ENCODE measurements around the gene FAM228B. TPM values are rescaled to one million over a fixed set of nuclear protein-coding genes. Genes with fewer than 3 reads are reported as not detected.

FAM228B gene
- total RNA-seq, 1 experiment from 2014 or later: 6.4 TPM

DNA sequence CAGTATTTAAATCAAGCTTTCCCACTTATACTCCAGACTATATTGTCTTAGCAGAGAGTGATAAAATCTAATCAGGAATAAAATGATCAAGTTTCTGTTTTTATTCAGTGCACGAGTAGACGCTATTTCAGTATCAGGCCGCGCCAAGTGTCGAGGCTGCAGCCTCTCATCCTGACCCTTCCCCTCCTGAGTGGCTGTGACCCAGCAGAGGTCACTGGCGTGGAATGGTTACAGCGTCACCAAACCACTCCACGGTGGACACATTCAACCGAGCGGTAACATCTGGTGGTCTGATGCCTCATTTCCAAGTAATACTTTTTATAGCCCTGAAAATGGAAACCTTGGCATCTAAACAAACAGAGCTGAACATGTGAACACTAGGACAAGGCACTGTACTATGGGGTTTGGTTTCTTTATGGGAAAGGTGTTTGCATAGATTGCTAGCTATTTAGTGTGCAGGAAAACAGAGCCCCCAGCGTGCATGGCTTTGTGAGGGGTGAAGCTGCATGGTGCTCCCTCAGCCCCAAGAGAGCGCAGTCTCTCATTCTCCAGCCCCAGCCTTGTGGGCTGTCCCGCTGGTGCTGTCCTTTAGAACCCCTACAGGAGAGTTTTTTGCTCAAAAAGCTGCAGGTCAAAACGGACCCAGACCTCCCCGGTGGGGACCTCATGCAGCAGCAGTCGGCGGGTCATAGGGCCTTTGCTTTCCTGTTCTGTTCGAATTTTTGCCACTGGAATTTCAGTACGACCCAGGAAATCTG is 79.9 kb downstream of the FAM228B start:
- H3K9me2 ChIP-seq (replicated peaks; ENCODE audit: insufficient read depth, low read length): no peaks in the 10 kb centered on the region
- no peaks in the 10 kb centered on the region for H3K27me3 ChIP-seq (ENCODE audit: low read length)
- no peak overlapping the region for H3K4me3 ChIP-seq (ENCODE audit: low read length)
- no peak overlapping the region for H3K9ac ChIP-seq (ENCODE audit: low read length)
- no peaks in the 10 kb centered on the region for H4K20me1 ChIP-seq (ENCODE audit: insufficient read depth, low read depth, low read length)
- no peaks in the 10 kb centered on the region for H3K79me2 ChIP-seq (ENCODE audit: low read length)
- no peak for DNase-seq
- H3K27ac ChIP-seq (ENCODE audit: low read length): no peak overlapping the region
- no peak overlapping the region for H3K4me2 ChIP-seq (ENCODE audit: low read depth, low read length, poor library complexity, severe bottlenecking)
- no peak overlapping the region for H2AFZ ChIP-seq (ENCODE audit: low read length)
- peaks cover 22% of the 10 kb centered on the region for H3K36me3 ChIP-seq (ENCODE audit: insufficient read depth, low read length)
- no peaks in the 10 kb centered on the region for H3K9me3 ChIP-seq (ENCODE audit: low read length)
- H3K4me1 ChIP-seq (ENCODE audit: low read length): no peaks in the 10 kb centered on the region

- Histone ChIP-seq H3K27me3 (ENCODE audit: low read length) (no peaks in the 10 kb centered on the region), H3K9me3 (ENCODE audit: low read length) (no peaks in the 10 kb centered on the region), H3K9ac (ENCODE audit: low read length) (no peak overlapping the region), H3K9me2 (replicated peaks; ENCODE audit: insufficient read depth, low read length) (no peaks in the 10 kb centered on the region), H3K79me2 (ENCODE audit: low read length) (no peaks in the 10 kb centered on the region), H3K27ac (ENCODE audit: low read length) (no peak overlapping the region), H3K4me2 (ENCODE audit: low read depth, low read length, poor library complexity, severe bottlenecking) (no peak overlapping the region), H3K36me3 (ENCODE audit: insufficient read depth, low read length) (peaks cover 22% of the 10 kb centered on the region), H3K4me1 (ENCODE audit: low read length) (no peaks in the 10 kb centered on the region), H2AFZ (ENCODE audit: low read length) (no peak overlapping the region), H4K20me1 (ENCODE audit: insufficient read depth, low read depth, low read length) (no peaks in the 10 kb centered on the region), H3K4me3 (ENCODE audit: low read length) (no peak overlapping the region)
- no peak for DNase-seq
These were observed 80.5 kb downstream of the FAM228B start for GRCh38 chr2:24203787-24204150.

DNA sequence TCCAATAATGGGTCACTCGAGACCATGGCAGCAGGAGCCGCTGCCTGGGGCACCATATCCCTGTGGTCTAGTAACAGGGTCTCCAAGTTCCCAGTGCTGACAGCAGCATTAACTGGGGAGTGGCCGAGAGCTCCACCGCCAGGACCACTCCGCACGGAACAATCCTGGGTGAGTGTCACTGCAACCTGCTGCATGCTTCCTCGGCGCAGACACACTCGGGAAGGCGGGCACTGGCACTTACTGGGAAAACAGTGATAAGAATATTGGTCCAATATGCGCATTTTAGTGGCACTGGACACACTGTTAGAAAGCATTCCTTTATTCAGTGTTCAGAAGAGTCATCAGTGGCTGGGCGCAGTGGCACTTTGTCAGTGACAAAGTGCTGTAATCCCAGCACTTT is 81.2 kb downstream of the FAM228B start:
- Histone ChIP-seq H2AFZ (ENCODE audit: low read length) (no peak overlapping the region), H3K4me1 (ENCODE audit: low read length) (no peaks in the 10 kb centered on the region), H3K36me3 (ENCODE audit: insufficient read depth, low read length) (peaks cover 22% of the 10 kb centered on the region), H3K27ac (ENCODE audit: low read length) (no peak overlapping the region), H3K79me2 (ENCODE audit: low read length) (no peaks in the 10 kb centered on the region), H3K4me2 (ENCODE audit: low read depth, low read length, poor library complexity, severe bottlenecking) (no peak overlapping the region), H3K4me3 (ENCODE audit: low read length) (no peak overlapping the region), H3K9me3 (ENCODE audit: low read length) (no peaks in the 10 kb centered on the region), H3K9ac (ENCODE audit: low read length) (no peak overlapping the region), H3K9me2 (replicated peaks; ENCODE audit: insufficient read depth, low read length) (no peaks in the 10 kb centered on the region), H4K20me1 (ENCODE audit: insufficient read depth, low read depth, low read length) (no peaks in the 10 kb centered on the region), H3K27me3 (ENCODE audit: low read length) (no peaks in the 10 kb centered on the region)
- DNase-seq: no peak

GRCh38 chr2:24205131-24205530 is 81.9 kb downstream of the FAM228B start:
- Histone ChIP-seq H3K9me3 (ENCODE audit: low read length) (no peaks in the 10 kb centered on the region), H3K27ac (ENCODE audit: low read length) (no peak overlapping the region), H3K27me3 (ENCODE audit: low read length) (no peaks in the 10 kb centered on the region), H4K20me1 (ENCODE audit: insufficient read depth, low read depth, low read length) (no peaks in the 10 kb centered on the region), H3K79me2 (ENCODE audit: low read length) (no peaks in the 10 kb centered on the region), H3K4me3 (ENCODE audit: low read length) (no peak overlapping the region), H3K36me3 (ENCODE audit: insufficient read depth, low read length) (peaks cover 22% of the 10 kb centered on the region), H3K4me2 (ENCODE audit: low read depth, low read length, poor library complexity, severe bottlenecking) (no peak overlapping the region), H3K9ac (ENCODE audit: low read length) (no peak overlapping the region), H2AFZ (ENCODE audit: low read length) (no peak overlapping the region), H3K4me1 (ENCODE audit: low read length) (no peaks in the 10 kb centered on the region), H3K9me2 (replicated peaks; ENCODE audit: insufficient read depth, low read length) (no peaks in the 10 kb centered on the region)
- no peak for DNase-seq

GRCh38 chr2:24206242-24206641 is 83.0 kb downstream of the FAM228B start:
- H3K36me3 ChIP-seq (ENCODE audit: insufficient read depth, low read length): peaks cover 22% of the 10 kb centered on the region
- no peaks in the 10 kb centered on the region for H3K27me3 ChIP-seq (ENCODE audit: low read length)
- H3K9me2 ChIP-seq (replicated peaks; ENCODE audit: insufficient read depth, low read length): no peaks in the 10 kb centered on the region
- H2AFZ ChIP-seq (ENCODE audit: low read length): no peak overlapping the region
- no peaks in the 10 kb centered on the region for H3K4me1 ChIP-seq (ENCODE audit: low read length)
- no peaks in the 10 kb centered on the region for H3K9me3 ChIP-seq (ENCODE audit: low read length)
- H3K4me3 ChIP-seq (ENCODE audit: low read length): no peak overlapping the region
- H4K20me1 ChIP-seq (ENCODE audit: insufficient read depth, low read depth, low read length): no peaks in the 10 kb centered on the region
- no peaks in the 10 kb centered on the region for H3K79me2 ChIP-seq (ENCODE audit: low read length)
- H3K9ac ChIP-seq (ENCODE audit: low read length): no peak overlapping the region
- DNase-seq: no peak
- H3K27ac ChIP-seq (ENCODE audit: low read length): no peak overlapping the region
- no peak overlapping the region for H3K4me2 ChIP-seq (ENCODE audit: low read depth, low read length, poor library complexity, severe bottlenecking)

DNA sequence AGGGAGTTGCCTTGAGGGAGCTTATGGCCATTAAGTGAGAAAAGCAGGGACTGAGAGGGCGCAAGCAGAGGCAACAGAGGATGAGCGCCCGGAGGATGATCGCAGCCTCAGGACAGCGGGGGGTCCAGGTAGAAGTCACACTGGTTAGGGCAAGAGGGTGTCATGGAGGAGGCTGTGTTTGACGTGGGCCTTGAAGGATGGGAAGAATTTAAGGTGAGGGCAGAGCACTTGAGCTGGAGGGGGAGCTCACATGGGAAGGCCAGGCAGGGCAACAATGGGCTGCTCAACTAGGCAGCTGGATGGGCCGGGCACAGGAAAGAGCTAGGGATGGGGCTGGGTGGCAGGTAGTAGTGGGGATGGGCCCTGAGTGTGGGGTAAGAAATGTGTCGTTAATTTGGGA is 83.4 kb downstream of the FAM228B start:
- no peak overlapping the region for H3K9ac ChIP-seq (ENCODE audit: low read length)
- no peaks in the 10 kb centered on the region for H4K20me1 ChIP-seq (ENCODE audit: insufficient read depth, low read depth, low read length)
- H3K4me1 ChIP-seq (ENCODE audit: low read length): no peaks in the 10 kb centered on the region
- H2AFZ ChIP-seq (ENCODE audit: low read length): no peak overlapping the region
- no peak overlapping the region for H3K27ac ChIP-seq (ENCODE audit: low read length)
- no peak for DNase-seq
- no peaks in the 10 kb centered on the region for H3K27me3 ChIP-seq (ENCODE audit: low read length)
- H3K36me3 ChIP-seq (ENCODE audit: insufficient read depth, low read length): peaks cover 25% of the 10 kb centered on the region
- H3K9me3 ChIP-seq (ENCODE audit: low read length): no peaks in the 10 kb centered on the region
- no peaks in the 10 kb centered on the region for H3K79me2 ChIP-seq (ENCODE audit: low read length)
- H3K9me2 ChIP-seq (replicated peaks; ENCODE audit: insufficient read depth, low read length): no peaks in the 10 kb centered on the region
- H3K4me2 ChIP-seq (ENCODE audit: low read depth, low read length, poor library complexity, severe bottlenecking): no peak overlapping the region
- H3K4me3 ChIP-seq (ENCODE audit: low read length): no peak overlapping the region

GRCh38 chr2:24207359-24207758 is 84.1 kb downstream of the FAM228B start:
- no peaks in the 10 kb centered on the region for H3K9me2 ChIP-seq (replicated peaks; ENCODE audit: insufficient read depth, low read length)
- no peak overlapping the region for H3K9ac ChIP-seq (ENCODE audit: low read length)
- no peak overlapping the region for H2AFZ ChIP-seq (ENCODE audit: low read length)
- H3K27ac ChIP-seq (ENCODE audit: low read length): no peak overlapping the region
- no peaks in the 10 kb centered on the region for H3K9me3 ChIP-seq (ENCODE audit: low read length)
- H3K4me1 ChIP-seq (ENCODE audit: low read length): no peaks in the 10 kb centered on the region
- H3K79me2 ChIP-seq (ENCODE audit: low read length): no peaks in the 10 kb centered on the region
- H3K4me3 ChIP-seq (ENCODE audit: low read length): no peak overlapping the region
- no peaks in the 10 kb centered on the region for H3K27me3 ChIP-seq (ENCODE audit: low read length)
- H3K4me2 ChIP-seq (ENCODE audit: low read depth, low read length, poor library complexity, severe bottlenecking): no peak overlapping the region
- no peaks in the 10 kb centered on the region for H4K20me1 ChIP-seq (ENCODE audit: insufficient read depth, low read depth, low read length)
- DNase-seq: no peak
- H3K36me3 ChIP-seq (ENCODE audit: insufficient read depth, low read length): peaks cover 32% of the 10 kb centered on the region

GRCh38 chr2:24208490-24208889 is 85.2 kb downstream of the FAM228B start:
- Histone ChIP-seq H3K79me2 (ENCODE audit: low read length) (no peaks in the 10 kb centered on the region), H3K9ac (ENCODE audit: low read length) (no peak overlapping the region), H2AFZ (ENCODE audit: low read length) (no peak overlapping the region), H3K9me2 (replicated peaks; ENCODE audit: insufficient read depth, low read length) (no peaks in the 10 kb centered on the region), H3K9me3 (ENCODE audit: low read length) (no peaks in the 10 kb centered on the region), H3K36me3 (ENCODE audit: insufficient read depth, low read length) (peaks cover 30% of the 10 kb centered on the region), H3K27ac (ENCODE audit: low read length) (no peak overlapping the region), H3K27me3 (ENCODE audit: low read length) (no peaks in the 10 kb centered on the region), H4K20me1 (ENCODE audit: insufficient read depth, low read depth, low read length) (no peaks in the 10 kb centered on the region), H3K4me2 (ENCODE audit: low read depth, low read length, poor library complexity, severe bottlenecking) (no peak overlapping the region), H3K4me1 (ENCODE audit: low read length) (no peaks in the 10 kb centered on the region), H3K4me3 (ENCODE audit: low read length) (no peak overlapping the region)
- no peak for DNase-seq

Data from Karpas-422 (cell line).